CD4-positive, CD25-positive, alpha-beta regulatory T cell (primary cell): ENCODE data around the gene CIC. TPM values are rescaled to one million over a fixed set of nuclear protein-coding genes. Genes with fewer than 3 reads are reported as not detected.

Source experiments
- ATAC-seq, 2 donors: fragments of 150-1000 bp; cut with Tn5 transposase; one replicate each; pipeline ENCODE4 v1.10.0; 2021; ENCODE audit warnings: low read depth in 2 of 2, moderate number of reproducible peaks in 2 of 2, moderate library complexity in 1 of 2
- DNase-seq, 3 donors: peaks; one replicate each; pipeline versions ENCODE4 v3.0.0 to v3.0.0-alpha.2; 2012 to 2022; ENCODE audit warnings: mixed read lengths in 1 of 3
- H3K27ac ChIP-seq: one replicate; pipeline ENCODE4 v1.7.0; 2013; ENCODE audit warnings: mild to moderate bottlenecking, low read length; ENCODE audit not compliant: insufficient read depth, poor library complexity, severe bottlenecking
- H3K27me3 ChIP-seq: one replicate; pipeline ENCODE4 v1.7.0; 2013; ENCODE audit warnings: low read length; ENCODE audit not compliant: control insufficient read depth, insufficient read depth
- H3K36me3 ChIP-seq: one replicate; pipeline ENCODE4 v1.7.0; 2013; ENCODE audit warnings: mild to moderate bottlenecking, low read length, moderate library complexity; ENCODE audit not compliant: control insufficient read depth, insufficient read depth
- H3K4me1 ChIP-seq: 2 replicates; pipeline ENCODE4 v1.7.0; 2013; ENCODE audit warnings: mild to moderate bottlenecking, low read length; ENCODE audit not compliant: insufficient read depth, control insufficient read depth, poor library complexity, severe bottlenecking
- H3K4me3 ChIP-seq: one replicate; pipeline ENCODE4 v1.7.0; 2013; ENCODE audit warnings: low read depth, mild to moderate bottlenecking, low read length, moderate library complexity
- H3K9me3 ChIP-seq, 2 experiments: 1 replicate in 1 of 2; 2 replicates in 1 of 2; pipeline ENCODE4 v1.7.0; 2013; ENCODE audit warnings: low read length in 2 of 2, mild to moderate bottlenecking in 1 of 2, moderate library complexity in 1 of 2; ENCODE audit not compliant: control insufficient read depth in 2 of 2
- H3K27ac Mint-ChIP-seq, 3 donors: one replicate each; pipeline ENCODE4 v1.8.0; 2020 to 2022; ENCODE audit warnings: mild to moderate bottlenecking in 3 of 3, mixed read lengths in 3 of 3, moderate library complexity in 2 of 3
- H3K27me3 Mint-ChIP-seq: one replicate; pipeline ENCODE4 v1.8.0; 2022; ENCODE audit warnings: mild to moderate bottlenecking, mixed read lengths
- H3K36me3 Mint-ChIP-seq: one replicate; pipeline ENCODE4 v1.8.0; 2020; ENCODE audit warnings: mixed read lengths
- H3K4me1 Mint-ChIP-seq, 4 donors: one replicate each; pipeline ENCODE4 v1.8.0; 2020 to 2022; ENCODE audit warnings: mixed read lengths in 4 of 4, mild to moderate bottlenecking in 1 of 4
- H3K4me3 Mint-ChIP-seq, 4 donors: one replicate each; pipeline ENCODE4 v1.8.0; 2020 to 2022; ENCODE audit warnings: mild to moderate bottlenecking in 4 of 4, mixed read lengths in 4 of 4, moderate library complexity in 3 of 4
- H3K9me3 Mint-ChIP-seq, 7 donors: one replicate each; pipeline ENCODE4 v1.8.0; 2020 to 2022; ENCODE audit warnings: mixed read lengths in 7 of 7, mild to moderate bottlenecking in 3 of 7, moderate library complexity in 2 of 7
- polyA plus RNA-seq, 4 donors: library from polyadenylated mRNA; unstranded; fragments of 300-500 nt; fragmentation: Illumina TruSeq; gene quantifications; one replicate each; pipeline ENCODE4 v1.2.3, GENCODE V29; 2021
- total RNA-seq: library from RNA; stranded (reverse); gene quantifications from one replicate; pipeline ENCODE4 v1.2.3, GENCODE V29; 2022

CIC gene
- total and polyA plus RNA-seq, 5 donors from 2014 or later = 0.41 to 124 (median 0.80) TPM

DNA sequence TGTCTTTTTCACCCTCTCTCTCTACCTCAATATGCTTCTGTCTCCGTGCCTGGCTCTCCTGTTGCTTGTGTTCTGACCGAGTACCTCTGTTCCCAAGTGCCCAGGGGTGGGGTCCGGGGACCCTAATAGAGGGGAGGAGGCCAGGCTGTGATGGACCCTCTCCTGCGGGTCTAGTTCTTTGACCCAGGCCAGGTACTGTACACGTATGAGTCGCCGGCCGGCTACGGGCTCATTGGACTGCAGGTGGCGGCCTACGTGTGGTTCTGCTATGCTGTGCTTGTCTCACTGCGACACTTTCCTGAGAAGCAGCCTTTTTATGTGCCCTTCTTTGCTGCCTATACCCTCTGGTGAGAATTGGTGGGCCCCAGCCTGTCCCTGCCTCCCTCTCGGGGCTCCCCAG is 48.5 kb downstream of the CIC start:
- Mint-ChIP-seq H3K4me1 (peaks cover 0 to 22% (median 13%) of the 10 kb centered on the region in 4 donors), H3K27me3 (peaks cover 60% of the 10 kb centered on the region), H3K36me3 (no peaks in the 10 kb centered on the region), H3K9me3 (peaks cover 0 to 1% (median 0%) of the 10 kb centered on the region in 7 donors), H3K27ac (peak overlapping the region in 1 of 3 donors; percentile 11), H3K4me3 (no peak overlapping the region)
- DNase-seq (no peak), ATAC-seq (no peak)
- peaks cover under 1% of the 10 kb centered on the region for H3K27me3 ChIP-seq
- no peak overlapping the region for H3K4me3 ChIP-seq
- H3K36me3 ChIP-seq = no peaks in the 10 kb centered on the region
- peaks cover 16% of the 10 kb centered on the region for H3K4me1 ChIP-seq
- H3K9me3 ChIP-seq = no peaks in the 10 kb centered on the region
- no peak overlapping the region for H3K27ac ChIP-seq

DNA sequence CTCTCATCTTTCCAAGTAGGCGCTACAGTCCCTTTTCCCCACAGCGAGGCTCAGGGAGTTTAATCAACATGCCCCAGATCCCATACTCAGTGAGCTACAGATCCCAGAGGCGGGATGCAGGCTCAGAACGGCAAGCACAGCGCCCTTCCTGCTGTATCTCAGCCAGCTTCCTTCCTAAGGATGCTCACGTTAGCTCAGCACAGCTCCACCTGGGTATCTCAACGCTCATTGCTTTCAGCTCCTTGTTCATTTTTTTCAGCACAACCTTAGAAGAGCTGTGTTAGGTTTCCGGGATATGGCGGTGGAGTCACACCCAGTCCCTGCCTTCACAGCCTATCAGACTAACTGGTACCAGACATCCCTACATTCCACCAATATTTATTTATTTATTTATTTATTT is 53.3 kb downstream of the CIC start:
- no peak overlapping the region for H3K4me3 Mint-ChIP-seq
- Histone ChIP-seq H3K4me3 (no peak overlapping the region), H3K4me1 (peaks cover 25% of the 10 kb centered on the region), H3K27me3 (peaks cover 6% of the 10 kb centered on the region), H3K36me3 (no peaks in the 10 kb centered on the region), H3K27ac (no peak overlapping the region), H3K9me3 (no peaks in the 10 kb centered on the region)
- DNase-seq = no peak
- ATAC-seq = no peak
- no peak overlapping the region for H3K27ac Mint-ChIP-seq
- H3K4me1 Mint-ChIP-seq = peaks cover 3 to 21% (median 14%) of the 10 kb centered on the region in 4 donors
- peaks cover 0 to 4% (median 0%) of the 10 kb centered on the region in 7 donors for H3K9me3 Mint-ChIP-seq
- peaks cover 40% of the 10 kb centered on the region for H3K27me3 Mint-ChIP-seq
- peaks cover 3% of the 10 kb centered on the region for H3K36me3 Mint-ChIP-seq

DNA sequence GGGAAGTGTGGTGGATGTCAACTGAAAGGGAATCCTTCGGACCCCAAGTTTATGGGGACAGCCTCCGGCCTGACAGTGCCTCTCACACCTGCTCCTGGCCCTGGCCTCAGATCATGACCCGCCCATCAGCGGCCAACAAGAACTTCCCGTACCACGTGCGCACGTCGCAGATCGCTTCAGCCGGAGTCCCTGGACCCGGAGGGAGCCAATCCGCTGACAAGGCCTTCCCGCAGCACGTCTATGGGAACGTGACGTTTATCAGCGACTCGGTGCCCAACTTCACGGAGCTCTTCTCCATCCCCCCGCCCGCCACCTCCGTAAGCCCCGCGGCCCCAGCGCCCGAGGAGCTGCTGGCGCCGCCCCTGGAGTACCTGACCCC is 54.4 kb downstream of the CIC start:
- Mint-ChIP-seq H3K36me3 (peaks cover 3% of the 10 kb centered on the region), H3K27ac (no peak overlapping the region), H3K27me3 (peaks cover 36% of the 10 kb centered on the region), H3K9me3 (peaks cover 0 to 4% (median 0%) of the 10 kb centered on the region in 7 donors), H3K4me1 (peaks cover 3 to 26% (median 17%) of the 10 kb centered on the region in 4 donors), H3K4me3 (peak overlapping the region; percentile 16 to 68 (median 60))
- ATAC-seq = no peak
- Histone ChIP-seq H3K4me3 (no peak overlapping the region), H3K27ac (no peak overlapping the region), H3K27me3 (peaks cover 6% of the 10 kb centered on the region), H3K9me3 (no peaks in the 10 kb centered on the region), H3K36me3 (no peaks in the 10 kb centered on the region), H3K4me1 (peaks cover 25% of the 10 kb centered on the region)
- no peak for DNase-seq

DNA sequence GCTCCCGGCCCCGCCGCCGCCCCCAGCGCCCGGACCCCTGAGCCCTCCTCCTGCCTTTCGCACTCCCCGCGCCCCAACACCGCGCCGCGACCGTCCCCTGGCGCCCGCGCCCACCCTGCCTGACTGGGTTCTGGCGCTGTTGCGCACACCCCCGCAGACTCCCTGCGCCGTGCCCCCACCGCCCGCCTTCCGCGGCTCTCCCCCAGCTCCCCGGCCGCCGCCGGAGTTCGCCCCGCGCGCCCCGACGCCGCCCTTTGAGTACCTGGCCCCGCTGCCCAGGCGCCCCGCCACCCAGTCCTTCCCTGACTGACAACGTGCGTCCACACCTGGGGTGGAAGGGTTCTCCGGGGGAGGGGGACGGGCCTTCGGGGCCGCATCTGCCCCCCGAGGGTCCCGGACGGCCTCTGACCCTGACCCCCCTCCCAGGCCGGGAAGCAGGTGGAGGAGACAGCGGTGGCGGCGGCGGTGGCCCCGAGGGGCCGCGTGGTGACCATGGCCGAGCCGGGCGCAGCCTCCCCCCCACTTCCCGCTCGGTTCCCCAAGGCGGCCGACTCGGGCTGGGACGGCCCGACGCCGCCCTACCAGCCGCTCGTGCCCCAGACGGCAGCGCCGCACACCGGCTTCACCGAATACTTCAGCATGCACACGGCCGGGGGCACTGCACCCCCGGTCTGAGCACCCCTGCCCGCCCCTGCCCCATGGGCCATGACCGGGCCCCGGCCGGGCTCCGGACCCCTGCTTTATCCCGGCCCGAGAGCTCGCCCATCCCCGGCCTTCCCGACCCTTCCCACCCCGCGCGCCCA is 55.0 kb downstream of the CIC start:
- peaks cover 6% of the 10 kb centered on the region for H3K27me3 ChIP-seq
- Mint-ChIP-seq H3K9me3 (peaks cover 0 to 4% (median 0%) of the 10 kb centered on the region in 7 donors), H3K4me1 (peaks cover 3 to 29% (median 20%) of the 10 kb centered on the region in 4 donors), H3K27ac (no peak overlapping the region), H3K4me3 (peak overlapping the region in 1 of 4 donors; percentile 56), H3K36me3 (peaks cover 3% of the 10 kb centered on the region), H3K27me3 (peaks cover 39% of the 10 kb centered on the region)
- no peak overlapping the region for H3K27ac ChIP-seq
- peaks cover 25% of the 10 kb centered on the region for H3K4me1 ChIP-seq
- ATAC-seq (no peak), DNase-seq (peak in 2 of 3 donors; percentile 16 to 24)
- no peaks in the 10 kb centered on the region for H3K36me3 ChIP-seq
- H3K9me3 ChIP-seq = no peaks in the 10 kb centered on the region
- no peak overlapping the region for H3K4me3 ChIP-seq

DNA sequence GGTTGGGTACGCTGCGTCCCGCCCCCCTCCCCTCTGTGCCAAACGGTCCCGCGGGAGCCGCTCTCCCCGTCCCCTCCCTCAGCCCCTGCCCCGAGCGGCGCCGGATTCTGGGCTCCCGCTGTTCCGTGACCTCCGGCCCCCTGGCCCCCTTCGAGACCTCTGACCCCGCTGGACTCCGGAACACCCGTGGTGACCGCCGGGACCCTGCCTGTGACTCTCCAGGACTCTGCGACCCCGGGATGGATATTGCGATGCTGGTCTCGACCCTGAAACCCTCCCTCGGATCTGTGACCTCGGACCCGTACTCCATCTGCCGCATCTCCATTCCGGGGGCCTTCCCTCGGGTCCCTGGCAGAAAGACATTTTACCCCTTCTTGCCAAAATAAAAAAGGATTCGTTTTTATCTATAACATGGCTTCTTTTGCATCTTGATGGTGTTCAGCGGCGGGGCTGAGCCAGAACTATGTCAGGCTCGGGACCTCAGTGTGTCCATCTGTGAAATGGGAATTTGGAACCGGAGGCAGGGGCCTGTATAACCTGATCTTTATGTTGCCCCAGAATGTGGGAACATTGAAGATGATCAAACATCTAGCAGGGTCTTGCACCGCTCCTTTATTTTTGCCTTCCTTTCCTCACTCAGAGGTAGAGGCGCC is 55.7 kb downstream of the CIC start:
- Mint-ChIP-seq H3K4me1 (peaks cover 3 to 31% (median 22%) of the 10 kb centered on the region in 4 donors), H3K27ac (peak overlapping the region; percentile 38 to 87 (median 70)), H3K36me3 (peaks cover 3% of the 10 kb centered on the region), H3K27me3 (peaks cover 42% of the 10 kb centered on the region), H3K9me3 (peaks cover 0 to 4% (median 0%) of the 10 kb centered on the region in 7 donors), H3K4me3 (peak overlapping the region; percentile 88 to 96 (median 94))
- H3K36me3 ChIP-seq = no peaks in the 10 kb centered on the region
- peaks cover 25% of the 10 kb centered on the region for H3K4me1 ChIP-seq
- no peak overlapping the region for H3K27ac ChIP-seq
- DNase-seq (no peak), ATAC-seq (no peak)
- peak overlapping the region; percentile 72 for H3K4me3 ChIP-seq
- no peaks in the 10 kb centered on the region for H3K9me3 ChIP-seq
- peaks cover 6% of the 10 kb centered on the region for H3K27me3 ChIP-seq

DNA sequence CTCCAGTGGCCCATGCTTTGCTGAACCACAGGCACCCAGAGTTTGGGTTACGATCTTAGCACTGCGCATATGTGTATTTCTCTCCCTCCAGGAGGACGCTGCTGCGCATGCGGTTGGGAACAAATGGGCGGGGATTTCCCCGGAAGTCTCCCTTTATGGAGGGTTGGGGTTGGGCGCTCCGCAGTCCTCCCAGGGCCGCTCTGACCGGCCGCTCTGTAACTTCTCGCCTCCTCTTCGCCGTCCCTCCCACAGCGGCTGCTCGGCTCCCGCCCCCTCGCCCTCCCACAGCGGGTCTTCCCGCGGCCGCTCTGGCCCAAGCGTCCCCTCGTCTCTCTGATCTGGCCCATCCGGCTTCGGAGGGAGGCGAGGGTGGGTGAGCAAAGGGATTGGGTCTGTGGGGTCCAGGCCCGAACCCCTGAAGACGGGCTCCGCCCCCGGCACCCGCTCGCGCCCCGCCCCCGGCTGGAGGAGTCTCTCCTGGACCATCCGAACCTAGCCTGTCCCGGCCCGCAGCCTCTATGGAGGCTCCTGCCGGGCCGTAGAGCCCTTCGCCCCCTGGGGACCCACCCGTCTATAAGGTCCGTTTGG is 56.4 kb downstream of the CIC start, which contains the start of gene MEGF8:
Gene MEGF8 (plus strand): TSS at position 328 of the 588 bp plus-strand sequence. CDS start 609 bp downstream, outside the sequence.
- Mint-ChIP-seq H3K9me3 (peaks cover 0 to 4% (median 0%) of the 10 kb centered on the region in 7 donors), H3K27ac (peak within 1 kb of the TSS; percentile 38 to 87 (median 70)), H3K36me3 (peaks cover 3% of the 10 kb centered on the region), H3K4me1 (peaks cover 3 to 31% (median 22%) of the 10 kb centered on the region in 4 donors), H3K4me3 (peak within 1 kb of the TSS; percentile 88 to 96 (median 94)), H3K27me3 (peaks cover 41% of the 10 kb centered on the region)
- Histone ChIP-seq H3K4me1 (peaks cover 25% of the 10 kb centered on the region), H3K4me3 (peak within 1 kb of the TSS; percentile 72), H3K9me3 (no peaks in the 10 kb centered on the region), H3K27me3 (peaks cover 6% of the 10 kb centered on the region), H3K36me3 (no peaks in the 10 kb centered on the region), H3K27ac (peak within 1 kb of the TSS; percentile 75)
- DNase-seq (peak; percentile 96 to 99 (median 98)), ATAC-seq (peak; percentile 92 to 94)

DNA sequence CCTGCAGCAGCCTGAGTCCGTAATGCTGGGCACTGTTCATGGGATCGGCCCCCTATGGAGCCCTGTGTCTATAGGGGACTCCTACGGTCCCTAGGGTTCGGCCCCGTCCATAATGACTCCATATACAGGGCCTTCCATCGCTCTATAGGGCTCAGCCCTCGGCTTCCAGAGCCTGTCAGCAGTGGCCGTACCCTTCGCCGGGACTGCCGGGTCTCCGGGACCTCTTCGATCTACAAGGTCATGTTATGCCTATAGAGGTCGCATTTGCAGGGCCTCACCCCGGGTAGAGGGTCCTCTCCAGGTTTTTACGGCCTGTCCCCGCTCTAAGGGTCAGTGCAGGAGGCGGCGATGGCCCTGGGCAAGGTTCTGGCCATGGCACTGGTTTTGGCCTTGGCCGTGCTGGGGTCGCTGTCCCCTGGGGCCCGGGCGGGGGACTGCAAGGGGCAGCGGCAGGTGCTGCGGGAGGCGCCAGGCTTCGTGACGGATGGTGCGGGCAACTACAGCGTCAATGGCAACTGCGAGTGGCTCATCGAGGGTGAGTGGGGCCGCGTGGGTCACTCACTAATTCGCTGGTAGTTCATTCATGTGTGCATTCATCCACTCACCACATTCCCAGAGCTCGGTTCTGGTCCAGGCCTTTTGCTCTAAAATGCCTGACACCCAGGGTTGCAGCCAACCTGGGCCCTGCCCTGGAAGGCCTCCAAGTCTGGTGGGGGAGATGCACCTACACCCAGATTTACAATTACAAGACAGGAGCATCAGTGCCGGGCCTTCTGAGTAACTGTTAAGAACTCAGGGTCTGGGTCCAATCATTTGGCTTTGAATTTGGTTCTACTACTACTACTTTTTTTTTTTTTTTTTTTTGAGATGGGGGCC is 57.1 kb downstream of the CIC start:
- Histone ChIP-seq H3K4me3 (peak overlapping the region; percentile 72), H3K27me3 (peaks cover 6% of the 10 kb centered on the region), H3K27ac (peak overlapping the region; percentile 75), H3K4me1 (peaks cover 25% of the 10 kb centered on the region), H3K36me3 (no peaks in the 10 kb centered on the region), H3K9me3 (no peaks in the 10 kb centered on the region)
- peak overlapping the region; percentile 88 to 96 (median 94) for H3K4me3 Mint-ChIP-seq
- ATAC-seq = peak in 1 of 2 donors; percentile 1
- peaks cover 34% of the 10 kb centered on the region for H3K27me3 Mint-ChIP-seq
- peak in 2 of 3 donors; percentile 21 to 42 for DNase-seq
- peaks cover 3% of the 10 kb centered on the region for H3K36me3 Mint-ChIP-seq
- peaks cover 0 to 4% (median 0%) of the 10 kb centered on the region in 7 donors for H3K9me3 Mint-ChIP-seq
- H3K4me1 Mint-ChIP-seq = peaks cover 3 to 35% (median 22%) of the 10 kb centered on the region in 4 donors
- peak overlapping the region in 2 of 3 donors; percentile 70 to 87 for H3K27ac Mint-ChIP-seq
